ENCODE data around the gene GATAD2A.
A peak's percentile ranks its signal among the peaks of the same experiment; 100 is the strongest.
"Not testable (repeated sequence)": the region's sequence is repeated elsewhere in the genome, so short reads cannot be mapped to it uniquely, and the experiment has no call there.

Gene GATAD2A

GRCh38 chr19:19447536-19448237, 42.2 kb downstream of the GATAD2A start:
- DNase-seq: no peak

- DNase-seq: no peak
Measured at GRCh38 chr19:19448238-19448544, 42.7 kb downstream of the GATAD2A start.

DNA sequence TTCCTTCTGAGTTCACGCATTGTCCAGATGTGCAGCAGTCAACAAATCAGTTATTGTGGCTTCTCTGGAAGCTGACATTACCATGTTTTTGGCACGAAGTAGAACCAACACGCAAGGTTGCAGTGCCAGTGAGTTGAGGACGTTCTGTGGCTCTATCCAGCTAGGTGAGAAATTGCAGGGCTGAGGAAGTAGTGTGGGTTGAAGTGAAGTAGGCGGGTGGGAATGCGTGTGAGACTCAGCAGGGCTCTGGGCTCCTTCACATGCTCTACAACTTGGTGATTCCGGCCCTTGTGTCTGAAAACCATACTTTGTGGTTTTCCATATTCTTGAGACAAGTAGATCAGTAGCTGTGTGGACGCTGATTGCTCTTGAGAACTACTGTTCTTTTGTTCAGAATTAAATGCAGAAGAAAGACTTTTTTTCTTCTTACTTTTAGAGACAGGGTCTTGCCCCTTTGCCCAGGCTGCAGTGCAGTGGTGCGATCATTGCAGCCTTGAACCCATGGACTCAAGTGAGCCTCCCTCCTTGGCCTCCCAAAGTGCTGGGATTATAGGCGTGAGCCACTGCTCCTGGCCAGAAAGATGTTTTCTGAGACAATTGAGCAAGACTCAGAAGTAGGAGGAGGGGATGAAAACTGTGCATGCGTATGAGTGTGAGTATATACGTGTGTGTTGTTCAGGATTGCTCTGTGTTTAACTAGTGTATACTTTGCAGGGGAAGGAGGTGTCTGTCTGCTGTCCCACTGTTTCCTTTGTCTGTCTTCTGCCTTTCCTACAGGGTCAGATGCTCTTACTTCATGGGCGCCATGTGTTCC, 46.2 kb downstream of the GATAD2A start:
- no peak for DNase-seq

DNA sequence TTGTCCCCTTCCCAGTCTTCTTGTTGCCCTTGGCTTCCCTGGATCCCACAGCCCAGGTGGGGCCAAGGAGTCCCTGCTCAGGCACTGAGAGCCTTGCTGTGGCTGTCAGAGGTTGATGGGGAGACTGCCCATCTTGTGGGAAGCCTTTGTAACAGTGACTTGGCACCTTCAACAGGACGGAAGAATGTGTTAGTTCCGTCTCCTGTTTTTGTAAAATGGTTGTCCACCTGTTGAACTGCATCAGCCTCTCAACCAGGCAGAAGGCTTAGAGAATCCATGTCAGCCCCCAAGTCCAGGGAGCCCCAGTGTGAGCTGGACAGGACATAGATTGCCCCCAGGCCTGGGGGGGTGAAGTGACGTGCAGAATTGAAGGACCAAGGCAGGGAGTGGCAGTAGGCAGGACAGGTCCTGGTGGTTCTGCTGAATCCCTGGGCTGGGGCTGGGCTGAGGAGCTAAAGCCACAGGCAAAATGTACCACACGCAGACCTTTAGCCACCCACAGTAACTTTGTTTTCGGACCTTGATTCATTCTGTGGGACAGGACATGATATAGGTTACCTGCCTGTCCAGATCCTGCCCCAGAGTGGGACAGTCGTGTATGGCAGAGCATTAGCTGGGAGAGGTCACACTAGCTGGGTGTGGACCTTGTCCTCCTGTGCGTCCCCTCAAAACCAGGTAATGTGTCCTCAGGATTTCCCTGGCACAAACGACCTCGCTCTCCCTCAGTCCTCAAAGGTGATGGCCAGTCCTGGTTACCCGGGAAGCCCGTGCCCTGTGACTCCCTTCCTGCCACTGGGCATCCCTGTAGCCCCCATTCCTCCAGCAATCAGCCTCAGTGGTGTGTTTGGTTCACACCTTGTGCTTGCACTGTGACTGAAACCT, 47.0 kb downstream of the GATAD2A start:
- DNase-seq: no peak

- no peak for DNase-seq
Measured at GRCh38 chr19:19453125-19453454, 47.6 kb downstream of the GATAD2A start.

GRCh38 chr19:19455166-19455919, 49.9 kb downstream of the GATAD2A start:
- not testable (repeated sequence) for DNase-seq

- no peak for DNase-seq
Measured at GRCh38 chr19:19457671-19458070, 52.2 kb downstream of the GATAD2A start.

DNA sequence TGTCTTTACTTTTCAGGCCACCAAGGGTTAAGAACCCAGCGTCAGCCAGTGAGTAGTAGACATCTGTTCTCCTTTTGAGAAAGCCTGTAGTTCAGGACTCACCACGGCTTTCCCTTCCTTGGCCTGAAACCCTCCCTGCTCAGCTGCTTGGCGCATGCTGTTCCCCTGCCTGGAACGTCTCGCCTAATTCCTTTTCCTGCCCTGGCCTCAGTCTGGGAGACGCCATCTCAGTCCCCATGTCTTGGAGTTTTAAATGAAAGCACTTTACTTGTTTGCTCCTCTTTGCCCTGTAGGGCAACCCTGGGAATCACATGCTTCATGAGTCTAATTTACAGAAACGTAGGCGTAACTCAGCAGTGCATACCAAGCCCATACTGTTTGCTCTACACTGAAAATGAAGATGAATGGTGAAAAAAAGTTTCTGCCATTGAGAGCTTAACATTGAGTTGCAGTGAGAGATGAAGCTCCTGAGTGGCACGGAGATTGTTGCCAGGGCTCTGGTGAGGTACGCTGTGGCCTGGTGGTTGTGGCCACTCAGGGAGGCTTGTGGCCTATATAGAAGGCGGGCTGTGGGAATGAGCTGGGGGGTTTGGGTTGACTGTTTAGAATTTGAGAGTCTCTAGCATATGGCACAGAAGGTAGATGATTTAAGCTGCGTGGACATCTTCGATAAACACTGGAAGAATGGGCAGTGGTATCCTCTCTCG, 52.8 kb downstream of the GATAD2A start:
- DNase-seq: no peak

DNA sequence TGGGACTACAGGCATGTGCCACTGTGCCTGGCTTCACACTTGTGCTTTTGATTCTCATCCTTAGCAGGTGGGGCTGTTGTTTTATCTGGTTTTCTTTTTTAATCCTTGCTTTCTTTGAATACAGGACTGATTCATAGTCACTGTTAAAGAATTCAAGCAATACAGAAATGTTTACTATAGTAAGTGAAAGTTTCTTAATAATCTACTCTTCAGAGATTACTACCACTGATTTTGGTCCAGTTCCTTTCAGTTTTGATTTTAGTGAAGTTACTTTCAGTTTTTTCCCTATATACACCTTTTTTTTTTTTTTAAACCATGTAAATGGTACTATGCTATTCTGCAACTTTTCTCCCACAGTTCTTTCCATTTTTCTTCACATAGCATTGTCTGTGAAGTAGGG, 53.6 kb downstream of the GATAD2A start:
- DNase-seq: no peak

DNA sequence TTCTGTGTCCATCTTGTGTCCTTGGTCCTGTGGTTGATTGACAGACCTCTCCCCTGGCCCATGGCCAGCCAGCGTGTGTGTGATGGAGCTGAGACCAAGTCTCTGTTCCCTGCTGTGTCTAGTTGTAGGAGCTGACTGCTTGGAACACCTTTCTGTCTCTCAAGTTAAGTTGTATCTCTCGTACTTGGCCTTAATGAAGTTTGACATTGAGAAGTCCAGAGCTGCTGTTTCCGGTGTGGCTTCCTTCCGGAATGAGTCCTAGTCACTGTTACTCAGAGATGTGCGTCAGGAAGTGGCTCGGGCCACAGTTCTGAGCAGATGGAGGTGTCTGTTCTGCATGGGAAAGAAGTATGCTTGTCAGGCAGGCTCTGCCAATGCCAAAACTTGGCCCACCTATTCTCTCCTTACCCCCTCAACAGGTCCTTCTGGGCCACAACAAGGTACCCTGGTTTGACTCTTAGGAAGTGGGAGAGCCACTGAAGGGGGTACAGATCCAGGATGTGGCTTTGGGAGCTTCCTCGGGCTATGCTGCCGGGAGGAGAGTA, 54.3 kb downstream of the GATAD2A start:
- no peak for DNase-seq

- DNase-seq: no peak
Measured at GRCh38 chr19:19460258-19460731, 54.8 kb downstream of the GATAD2A start.

DNA sequence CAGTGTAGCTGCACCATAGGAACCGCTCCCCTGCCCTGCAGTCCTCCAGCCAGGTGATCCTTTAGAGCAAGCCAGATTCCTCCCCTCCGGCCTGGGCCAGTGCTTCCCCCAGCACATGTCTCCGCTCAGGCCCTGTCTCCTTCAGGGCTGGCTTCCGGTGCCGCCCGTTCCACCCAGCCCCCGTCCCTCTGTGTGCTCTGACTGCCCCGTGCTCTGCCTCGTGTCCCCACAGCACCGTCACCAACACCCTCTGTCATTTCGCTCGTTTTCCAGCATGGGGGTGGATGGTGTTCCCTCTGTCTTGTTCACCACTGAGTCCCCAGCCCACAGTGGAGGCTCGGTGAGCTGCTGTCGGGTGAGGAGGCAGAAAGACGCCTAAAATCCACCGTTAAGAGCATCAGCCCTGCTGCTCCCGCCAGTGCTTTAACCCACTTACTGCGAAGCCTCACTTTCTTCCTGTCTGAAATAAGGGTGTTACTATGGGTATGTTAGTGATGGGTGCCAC, 55.3 kb downstream of the GATAD2A start:
- DNase-seq: no peak

GRCh38 chr19:19461306-19461670, 55.8 kb downstream of the GATAD2A start:
- DNase-seq: no peak

DNA sequence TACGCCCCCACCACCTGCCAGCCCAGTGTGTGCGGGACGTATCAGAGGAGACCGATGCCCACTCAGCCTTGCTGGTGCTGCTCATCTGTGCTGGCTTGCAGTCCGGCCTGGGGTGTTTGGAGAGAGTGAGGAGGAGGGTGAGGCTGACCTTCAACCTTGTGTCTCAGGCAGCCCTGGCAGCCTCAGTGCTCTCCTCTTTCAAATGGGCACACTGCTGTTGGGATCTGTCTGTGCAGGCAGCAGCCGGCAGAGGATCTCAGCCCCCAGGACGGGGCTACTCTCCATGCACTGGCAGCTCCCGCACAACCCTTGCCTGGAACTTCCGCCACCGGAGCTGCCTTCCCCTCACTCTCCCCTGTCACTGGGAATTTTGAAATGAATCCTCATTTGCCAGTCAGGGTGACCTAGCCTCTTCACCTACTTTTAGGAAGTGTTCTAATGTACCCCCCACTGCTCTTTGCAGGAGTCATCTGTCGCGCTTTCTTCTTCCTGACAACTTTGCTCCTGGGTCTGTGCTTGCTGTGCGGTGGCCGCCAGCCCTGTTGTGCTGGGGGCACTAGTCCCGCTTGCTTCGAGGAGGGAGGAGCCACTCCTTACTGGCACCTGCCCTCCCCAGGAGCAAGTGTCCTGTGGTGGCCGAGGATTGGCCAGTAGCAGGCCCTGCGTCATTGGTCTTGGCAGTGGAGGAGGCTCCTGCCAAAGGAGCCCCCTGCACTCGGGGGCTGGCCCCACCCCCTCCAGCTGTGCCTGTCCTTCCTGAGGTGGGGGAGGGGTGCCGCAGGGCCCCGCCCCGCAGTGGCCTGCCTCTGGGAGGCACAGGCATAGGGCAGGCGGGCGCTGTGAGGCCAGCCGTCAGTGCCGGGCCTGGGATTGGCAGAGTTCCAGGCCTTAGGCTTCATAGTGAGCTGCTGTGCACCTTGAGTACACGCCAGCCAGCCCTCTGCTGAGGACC, 56.5 kb downstream of the GATAD2A start:
- peak; percentile 12 for DNase-seq

DNA sequence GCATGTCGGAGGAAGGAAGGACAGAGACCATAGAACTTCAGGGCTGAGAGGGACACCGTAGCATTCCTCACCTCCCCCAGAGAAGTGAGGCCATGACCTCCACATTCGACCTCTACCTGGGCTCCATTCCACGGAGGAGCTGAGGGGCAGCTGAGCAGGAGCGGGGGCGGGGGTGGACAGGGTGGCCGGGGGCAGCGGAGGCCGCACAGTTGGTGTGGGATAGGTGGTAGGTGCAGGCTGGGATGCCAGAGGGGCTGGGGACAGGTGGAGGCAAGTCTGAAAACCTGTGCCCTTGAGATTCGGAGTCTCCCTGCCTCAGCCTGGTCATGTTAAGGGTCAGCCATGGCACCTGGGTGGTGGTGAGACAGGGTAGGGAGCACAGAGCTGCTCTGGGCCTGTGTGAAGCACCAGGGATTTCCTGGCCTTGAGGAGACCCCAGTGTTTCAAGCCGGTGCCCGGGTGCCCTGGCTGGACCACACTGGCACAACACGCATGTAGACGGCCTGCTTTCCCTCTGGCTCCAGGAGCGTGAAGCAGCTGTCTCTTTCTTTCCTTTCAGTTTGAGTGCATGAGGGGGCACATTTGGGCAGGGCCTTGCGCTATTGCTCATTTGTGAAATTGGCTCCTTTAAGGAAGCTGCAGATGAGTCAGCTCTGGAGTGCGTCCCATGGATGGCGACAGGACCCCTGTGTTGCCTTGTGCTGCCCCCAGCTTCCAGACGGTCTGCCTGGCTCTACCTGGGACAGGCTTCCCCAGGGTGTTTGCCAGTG, 58.1 kb downstream of the GATAD2A start:
- DNase-seq: no peak

DNA sequence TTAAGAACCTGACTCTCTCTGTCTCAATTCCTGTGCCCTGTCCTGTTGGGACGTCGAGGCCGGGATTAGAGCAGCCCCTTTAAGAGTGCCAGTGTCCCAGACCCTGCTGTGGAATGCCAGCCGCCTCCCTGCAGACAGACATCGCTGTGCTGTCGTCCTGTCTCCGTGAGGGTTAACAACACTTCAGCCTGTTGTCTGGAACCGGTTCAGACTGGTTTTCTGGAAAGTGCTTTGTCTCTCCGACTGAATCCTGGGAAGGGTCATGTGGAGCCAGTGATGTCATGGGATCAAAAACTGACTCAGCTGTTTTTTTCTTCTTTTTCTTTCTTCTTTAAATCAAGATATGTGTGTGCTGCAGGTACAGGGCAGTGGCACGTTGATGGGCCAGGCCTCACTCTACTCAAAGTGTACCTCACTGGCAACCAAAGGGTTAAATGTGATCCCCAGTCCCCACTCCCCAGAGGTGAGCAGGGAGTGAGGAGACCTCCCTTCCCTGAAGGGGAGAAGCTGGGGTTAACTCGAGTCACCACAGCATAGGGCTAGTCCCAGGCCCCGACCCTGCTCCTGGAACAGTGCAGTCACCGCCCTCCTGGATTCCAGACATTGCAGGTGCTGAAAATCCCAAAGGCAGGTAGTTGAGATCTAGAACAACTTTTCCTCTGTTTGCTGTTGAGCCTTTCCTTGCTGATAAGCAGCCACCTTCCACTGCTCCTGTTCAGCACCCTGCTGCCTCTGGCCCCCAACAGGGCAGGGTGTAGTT, 59.0 kb downstream of the GATAD2A start:
- no peak for DNase-seq

DNA sequence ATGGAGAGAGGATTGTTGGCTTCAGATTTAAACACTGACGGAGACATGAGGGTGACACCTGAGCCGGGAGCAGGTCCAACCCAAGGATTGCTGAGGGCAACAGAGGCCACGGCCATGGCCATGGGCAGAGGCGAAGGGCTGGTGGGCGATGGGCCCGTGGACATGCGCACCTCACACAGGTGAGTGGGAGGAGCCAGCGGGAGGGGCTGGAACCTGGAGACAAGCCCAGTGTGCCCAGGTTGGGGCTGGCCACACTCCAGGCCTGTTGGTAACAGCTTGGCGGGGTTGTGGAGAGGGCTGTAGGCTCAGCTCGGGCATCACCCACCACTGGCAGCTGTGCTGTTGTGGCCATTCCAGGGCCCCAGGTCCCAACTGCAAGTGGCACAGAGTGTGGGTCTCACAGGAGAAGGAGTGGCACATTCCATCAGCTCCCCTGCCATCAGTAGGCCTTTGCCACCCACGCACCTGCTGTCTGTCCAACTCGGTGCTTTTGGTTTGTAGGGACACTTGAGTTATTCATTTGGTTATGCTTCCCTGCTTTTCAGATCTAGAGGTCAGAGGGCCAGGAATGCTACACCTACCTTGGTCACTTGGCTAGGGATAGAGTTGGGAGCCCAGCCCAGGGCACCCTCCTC, 60.1 kb downstream of the GATAD2A start:
- no peak for DNase-seq

GRCh38 chr19:19466201-19466600, 60.7 kb downstream of the GATAD2A start:
- DNase-seq: no peak
